HEK293 (cell line): ENCODE results near the gene PTPRN2.

ENCODE experiments used
- CTCF ChIA-PET: fragments of 350-600 bp; formaldehyde crosslinking; extraction: SDS; loops from one replicate; lab custom pipeline; 2021; ENCODE audit warnings: antibody characterized with exemption; lab: Yijun Ruan, JAX
- POLR2A ChIA-PET: fragments of 300-600 bp; formaldehyde crosslinking; extraction: SDS; loops from one replicate; lab custom pipeline; 2020; ENCODE audit warnings: antibody characterized with exemption, inconsistent platforms; lab: Yijun Ruan, JAX
- H3K27ac ChIP-seq: fragments of 200-500 bp; sonication (Bioruptor generic); 2 replicates; pipeline ENCODE4 v1.5.1; 2014; ENCODE audit warnings: low read depth, low read length, control low read depth, inconsistent platforms; ENCODE audit errors: extremely low read depth
- H3K36me3 ChIP-seq, 2 experiments: fragments of 200-500 bp in 1 of 2; sonication (Bioruptor generic) in 1 of 2; 1 replicate in 1 of 2; 2 replicates in 1 of 2; pipeline ENCODE4 v1.5.1; 2014 to 2017; ENCODE audit warnings: inconsistent platforms in 2 of 2, low read length in 2 of 2; ENCODE audit not compliant: control insufficient read depth in 2 of 2, insufficient read depth in 1 of 2
- H3K4me1 ChIP-seq: fragments of 200-500 bp; sonication (Bioruptor generic); 2 replicates; pipeline ENCODE4 v1.5.1; 2014; ENCODE audit warnings: mild to moderate bottlenecking, low read length, inconsistent platforms; ENCODE audit not compliant: control insufficient read depth, insufficient read depth
- H3K4me3 ChIP-seq: 2 replicates; pipeline ENCODE4 v1.5.1; 2011; ENCODE audit warnings: low read depth, mild to moderate bottlenecking, control low read depth, low read length, moderate library complexity
- H3K9me3 ChIP-seq: fragments of 200-500 bp; sonication (Bioruptor generic); 2 replicates; pipeline ENCODE4 v1.5.1; 2014; ENCODE audit warnings: low read depth, low read length, inconsistent platforms; ENCODE audit not compliant: control insufficient read depth, insufficient read depth
- EGR2 ChIP-seq: fragments of 450-650 bp; formaldehyde crosslinking; IDR thresholded peaks from 2 replicates; pipeline ENCODE4 v1.5.1; 2016; ENCODE audit warnings: low read depth, missing biosample characterization, missing genetic modification characterization
- HOXA7 ChIP-seq: sonication (generic); formaldehyde crosslinking; IDR thresholded peaks from 2 replicates; pipeline ENCODE4 v1.8.1; 2022; ENCODE audit warnings: missing genetic modification reagents, borderline replicate concordance
- HOXD13 ChIP-seq: sonication (generic); formaldehyde crosslinking; IDR thresholded peaks from 2 replicates; pipeline ENCODE4 v1.8.0; 2022; ENCODE audit warnings: missing genetic modification reagents, borderline replicate concordance
- MZF1 ChIP-seq: fragments of 450-650 bp; formaldehyde crosslinking; IDR thresholded peaks from 2 replicates; pipeline ENCODE4 v1.5.1; 2017; ENCODE audit warnings: missing biosample characterization, missing genetic modification characterization, borderline replicate concordance
- PRDM6 ChIP-seq: fragments of 450-650 bp; formaldehyde crosslinking; IDR thresholded peaks from 2 replicates; pipeline ENCODE4 v1.5.1; 2017; ENCODE audit warnings: missing biosample characterization, missing genetic modification characterization
- REST ChIP-seq: fragments of 450-650 bp; formaldehyde crosslinking; IDR thresholded peaks from 2 replicates; pipeline ENCODE4 v1.5.1; 2016; ENCODE audit warnings: missing biosample characterization, missing genetic modification characterization
- WT1 ChIP-seq: fragments of 450-650 bp; formaldehyde crosslinking; IDR thresholded peaks from 2 replicates; pipeline ENCODE4 v1.5.1; 2016; ENCODE audit warnings: missing biosample characterization, missing genetic modification characterization
- ZBTB11 ChIP-seq: fragments of 450-650 bp; formaldehyde crosslinking; conservative IDR thresholded peaks from 2 replicates; pipeline ENCODE4 v1.5.1; 2016; ENCODE audit warnings: low read depth, missing biosample characterization, missing genetic modification characterization
- ZNF133 ChIP-seq: fragments of 450-650 bp; formaldehyde crosslinking; IDR thresholded peaks from 2 replicates; pipeline ENCODE4 v1.5.1; 2016; ENCODE audit warnings: missing biosample characterization, missing genetic modification characterization
- ZNF157 ChIP-seq: fragments of 450-650 bp; formaldehyde crosslinking; IDR thresholded peaks from 2 replicates; pipeline ENCODE4 v1.5.1; 2016; ENCODE audit warnings: missing biosample characterization, missing genetic modification characterization
- ZNF214 ChIP-seq: fragments of 450-650 bp; formaldehyde crosslinking; IDR thresholded peaks from 2 replicates; pipeline ENCODE4 v1.5.1; 2017; ENCODE audit warnings: missing biosample characterization, mild to moderate bottlenecking, missing genetic modification characterization, borderline replicate concordance
- ZNF366 ChIP-seq: fragments of 450-650 bp; formaldehyde crosslinking; conservative IDR thresholded peaks from 2 replicates; pipeline ENCODE4 v1.5.1; 2016; ENCODE audit warnings: missing biosample characterization, missing genetic modification characterization
- ZNF398 ChIP-seq: fragments of 450-650 bp; formaldehyde crosslinking; IDR thresholded peaks from 2 replicates; pipeline ENCODE4 v1.5.1; 2017; ENCODE audit warnings: missing biosample characterization, missing genetic modification characterization
- ZNF423 ChIP-seq: fragments of 450-650 bp; formaldehyde crosslinking; IDR thresholded peaks from 2 replicates; pipeline ENCODE4 v1.5.1; 2016; ENCODE audit warnings: missing biosample characterization, missing genetic modification characterization
- ZNF513 ChIP-seq: fragments of 450-650 bp; IDR thresholded peaks from 2 replicates; pipeline ENCODE4 v1.5.1; 2018; ENCODE audit warnings: missing biosample characterization, missing genetic modification characterization
- ZNF514 ChIP-seq: fragments of 450-650 bp; formaldehyde crosslinking; IDR thresholded peaks from 2 replicates; pipeline ENCODE4 v1.5.1; 2016; ENCODE audit warnings: missing biosample characterization, missing genetic modification characterization
- ZNF600 ChIP-seq: fragments of 450-650 bp; formaldehyde crosslinking; IDR thresholded peaks from 2 replicates; pipeline ENCODE4 v1.5.1; 2016; ENCODE audit warnings: missing biosample characterization, missing genetic modification characterization
- ZNF624 ChIP-seq: fragments of 450-650 bp; formaldehyde crosslinking; IDR thresholded peaks from 2 replicates; pipeline ENCODE4 v1.5.1; 2017; ENCODE audit warnings: missing biosample characterization, missing genetic modification characterization
- ZNF626 ChIP-seq: fragments of 450-650 bp; sonication (Bioruptor Pico); formaldehyde crosslinking; IDR thresholded peaks from 2 replicates; pipeline ENCODE4 v1.5.1; 2018; ENCODE audit warnings: missing biosample characterization, missing genetic modification characterization, inconsistent platforms

Gene PTPRN2

GRCh38 chr7:157775560-157776332 is 811.9 kb downstream of the PTPRN2 start:
- ChIA-PET POLR2A (no interaction called here), CTCF (no interaction called here)
- TF ChIP-seq ZNF626 (tag by site-specific recombination), result no peak
- 0 out of 2 replicates have a peak, but pooled peaks have one; percentile 22 for TF ChIP-seq ZNF398 (tag by site-specific recombination)
- 0 out of 2 replicates have a peak, but pooled peaks have one; percentile 19 for TF ChIP-seq WT1 (tag by site-specific recombination)
- peak; percentile 80 for TF ChIP-seq ZNF513 (tag by site-specific recombination)
- peak; percentile 38; the same call in 1 of the 2 replicates for TF ChIP-seq ZNF366 (tag by site-specific recombination)
- TF ChIP-seq PRDM6 (tag by site-specific recombination), result no peak
- peak; percentile 9; the same call in 1 of the 2 replicates for TF ChIP-seq EGR2 (tag by site-specific recombination)
- Histone ChIP-seq H3K4me1 (no peaks in the 10 kb centered on the region), H3K36me3 (no peaks in the 10 kb centered on the region), H3K9me3 (no peaks in the 10 kb centered on the region), H3K4me3 (no peak overlapping the region), H3K27ac (no peak overlapping the region)

- Histone ChIP-seq H3K36me3 (no peaks in the 10 kb centered on the region), H3K9me3 (no peaks in the 10 kb centered on the region), H3K27ac (no peak overlapping the region), H3K4me3 (no peak overlapping the region), H3K4me1 (no peaks in the 10 kb centered on the region)
- ChIA-PET POLR2A (no interaction called here), CTCF (no interaction called here)
- TF ChIP-seq EGR2 (tag by site-specific recombination) (no peak), ZNF214 (tag by site-specific recombination) (no peak), ZBTB11 (tag by site-specific recombination) (no peak), ZNF624 (tag by site-specific recombination) (no peak), ZNF133 (no peak), ZNF423 (tag by site-specific recombination) (no peak), HOXA7 (no peak), MZF1 (tag by site-specific recombination) (no peak), HOXD13 (CRISPR knock-in tag) (no peak), ZNF157 (tag by site-specific recombination) (no peak), REST (tag by site-specific recombination) (no peak), ZNF514 (no peak), ZNF600 (tag by site-specific recombination) (no peak)
Measured at GRCh38 chr7:157775021-157775559, 812.5 kb downstream of the PTPRN2 start.
